ENCODE results near the gene CACNA2D4. TPM values are rescaled to one million over a fixed set of nuclear protein-coding genes. Genes with fewer than 3 reads are reported as not detected.

CACNA2D4 gene
- total RNA-seq, 4 donors from 2014 or later: 0.27 to 3.1 (median 0.92) TPM

GRCh38 chr12:1808036-1808797 lies 110.2 kb downstream of the CACNA2D4 start:
- TF ChIP-seq POLR2A (IDR thresholded peaks at IDR 0.05) (no peak), CTCF (IDR thresholded peaks at IDR 0.05) (no peak)
- Histone ChIP-seq H3K4me1 (peaks cover 0 to 22% (median 0%) of the 10 kb centered on the region in 3 donors), H3K4me3 (no peak overlapping the region), H3K36me3 (no peaks in the 10 kb centered on the region), H3K27me3 (peaks cover 0 to 6% (median 0%) of the 10 kb centered on the region in 4 donors), H3K27ac (no peak overlapping the region), H3K9me3 (no peaks in the 10 kb centered on the region)
- DNase-seq: no peak
- 87 to 90% methylated on average over 9 to 16 of the region's 19 CpGs for WGBS, 2 donors
- intact Hi-C loops (cut with DNase I): no loop called here

DNA sequence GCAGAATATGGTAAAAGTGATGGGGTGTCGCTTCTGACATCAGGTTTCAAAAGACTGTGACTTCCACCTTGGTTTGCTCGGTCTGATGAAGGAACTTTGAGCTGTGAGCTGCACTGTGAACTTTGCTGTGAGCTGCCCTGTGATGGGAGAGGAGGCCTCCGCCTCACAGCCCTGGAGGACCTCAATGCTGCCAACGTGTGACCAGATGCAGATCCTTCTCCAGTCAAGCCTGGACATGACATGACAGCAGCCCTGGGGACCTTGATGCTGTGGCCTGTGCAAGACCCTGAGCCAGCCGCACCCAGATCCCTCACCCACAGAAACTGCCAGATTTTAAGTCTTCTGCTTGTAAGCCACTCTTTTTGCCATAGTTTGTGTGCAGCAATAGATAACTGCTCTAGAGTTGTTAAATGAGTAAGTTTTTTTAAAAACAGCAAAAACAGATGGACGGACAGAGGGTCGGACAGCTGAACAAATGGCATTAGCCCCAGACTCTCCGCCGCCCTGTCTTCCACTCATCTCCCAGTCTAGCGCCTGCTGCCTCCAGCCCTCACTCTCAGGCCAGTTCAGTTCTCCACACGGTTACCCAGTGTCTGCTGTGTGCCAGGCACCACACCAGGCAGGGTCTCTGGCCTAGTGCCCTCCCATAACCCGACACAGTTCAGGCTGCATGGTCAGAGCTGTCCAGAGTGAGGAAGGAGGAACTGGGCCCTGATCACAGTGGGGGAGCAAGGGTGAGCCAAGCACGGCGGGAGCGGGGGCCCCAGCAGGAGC lies 111.2 kb downstream of the CACNA2D4 start:
- no peak for DNase-seq
- H3K36me3 ChIP-seq: no peaks in the 10 kb centered on the region
- intact Hi-C loops (cut with DNase I): no loop called here
- TF ChIP-seq POLR2A (IDR thresholded peaks at IDR 0.05) (no peak), CTCF (IDR thresholded peaks at IDR 0.05) (no peak)
- H3K4me1 ChIP-seq: peaks cover 0 to 21% (median 0%) of the 10 kb centered on the region in 3 donors
- H3K27me3 ChIP-seq: peaks cover 0 to 5% (median 0%) of the 10 kb centered on the region in 4 donors
- no peak overlapping the region for H3K4me3 ChIP-seq
- 85 to 89% methylated on average over 10 of the region's 15 CpGs for WGBS, 2 donors
- H3K27ac ChIP-seq: no peak overlapping the region
- H3K9me3 ChIP-seq: no peaks in the 10 kb centered on the region

DNA sequence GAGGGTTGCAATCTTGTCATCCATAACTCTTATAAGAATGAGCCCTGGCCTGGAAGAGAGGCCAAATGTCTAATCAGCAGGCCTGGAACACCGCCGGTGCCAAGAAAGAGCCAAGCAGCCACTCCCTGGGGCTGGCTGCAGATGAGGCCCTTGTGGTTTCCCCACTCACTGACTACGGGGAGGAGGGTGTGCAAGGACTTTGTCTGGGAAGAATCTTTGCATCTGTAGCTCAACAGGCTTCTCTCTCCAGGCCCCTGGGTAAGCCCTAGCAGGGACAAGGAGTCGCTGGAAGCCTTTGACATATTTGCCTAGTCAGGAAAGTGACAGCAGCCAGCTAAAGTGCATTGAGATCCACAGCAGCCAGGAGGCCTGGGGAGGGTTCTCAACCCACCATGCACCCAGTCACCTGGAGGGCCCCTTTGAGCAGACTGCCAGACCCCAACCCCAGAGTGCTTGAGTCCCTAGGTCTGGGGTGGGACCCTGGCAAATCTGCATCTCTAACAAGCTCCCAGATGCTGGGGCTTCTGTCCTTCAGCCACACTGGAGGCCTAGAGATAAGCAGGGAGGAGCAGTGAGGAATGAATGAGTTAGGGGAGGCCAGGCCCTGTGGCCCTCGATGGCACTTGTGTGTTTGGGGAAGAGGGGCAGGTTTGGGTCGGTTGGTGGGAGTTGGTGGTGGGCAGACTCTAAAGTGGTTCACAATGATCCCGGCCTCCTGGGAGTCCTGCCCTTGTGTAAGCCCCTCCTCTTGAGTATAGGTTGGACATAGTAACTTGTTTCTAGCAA lies 112.0 kb downstream of the CACNA2D4 start:
- no peak for TF ChIP-seq POLR2A (IDR thresholded peaks at IDR 0.05)
- no peak for TF ChIP-seq CTCF (IDR thresholded peaks at IDR 0.05)
- Histone ChIP-seq H3K27me3 (peaks cover 0 to 2% (median 0%) of the 10 kb centered on the region in 4 donors), H3K36me3 (no peaks in the 10 kb centered on the region), H3K9me3 (no peaks in the 10 kb centered on the region), H3K4me1 (peaks cover 0 to 15% (median 0%) of the 10 kb centered on the region in 3 donors), H3K27ac (no peak overlapping the region), H3K4me3 (no peak overlapping the region)
- no peak for DNase-seq
- intact Hi-C loops (cut with DNase I): no loop called here
- 57 to 60% methylated on average over 3 to 6 of the region's 7 CpGs for WGBS, 2 donors

DNA sequence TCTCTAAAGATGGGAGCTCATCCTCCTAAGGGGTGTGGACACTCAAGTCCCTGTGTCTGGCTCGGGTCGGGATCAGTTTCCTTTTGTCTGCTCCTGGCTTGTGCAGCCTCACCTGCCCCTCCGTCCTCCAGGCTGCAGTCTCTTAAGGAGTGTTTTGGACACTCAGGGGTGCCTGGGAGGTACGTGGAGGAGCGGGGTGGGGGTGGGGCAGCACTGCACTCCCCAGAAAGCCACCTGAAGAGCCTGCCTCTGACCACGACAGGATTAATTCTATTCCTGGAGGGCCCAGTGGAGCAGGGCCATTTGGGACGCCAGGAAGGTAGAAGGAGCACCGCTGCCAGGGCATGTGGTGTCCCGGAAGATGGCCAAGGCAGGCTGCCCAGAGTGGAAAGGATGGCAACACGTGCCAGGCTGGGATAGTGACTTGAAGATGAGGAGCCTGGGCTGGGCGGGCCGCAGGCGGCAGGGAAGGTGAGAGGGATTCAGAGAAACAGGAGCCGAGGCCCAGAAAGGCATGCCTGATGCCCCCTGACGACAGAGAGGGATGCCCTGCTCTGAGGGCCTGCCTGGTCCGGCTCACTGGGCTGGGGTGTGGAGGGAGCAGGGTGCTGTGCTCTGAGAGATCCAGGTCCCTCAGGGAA lies 112.9 kb downstream of the CACNA2D4 start:
- no peak for TF ChIP-seq CTCF (IDR thresholded peaks at IDR 0.05)
- no peak for TF ChIP-seq POLR2A (IDR thresholded peaks at IDR 0.05)
- WGBS, 2 donors: 79 to 96% methylated on average over 5 to 7 of the region's 16 CpGs
- DNase-seq: no peak
- Histone ChIP-seq H3K4me1 (peaks cover 0 to 11% (median 0%) of the 10 kb centered on the region in 3 donors), H3K4me3 (no peak overlapping the region), H3K27me3 (no peaks in the 10 kb centered on the region), H3K9me3 (no peaks in the 10 kb centered on the region), H3K36me3 (no peaks in the 10 kb centered on the region), H3K27ac (no peak overlapping the region)
- intact Hi-C loops (cut with DNase I): no loop called here
